A673 (cell line): ENCODE data around the gene STAM.

Experiments
- EZH2 ChIP-seq: fragments of 200-600 bp; sonication (generic); IDR thresholded peaks from 2 replicates; pipeline ENCODE4 v1.6.1; 2017; ENCODE audit warnings: borderline replicate concordance, low read depth, mild to moderate bottlenecking, mixed read lengths, antibody characterized with exemption, low read length; ENCODE audit not compliant: poor library complexity, severe bottlenecking
- TF ChIP-seq, protein P1 (sequence below): fragments of 300-800, 200-600 bp; sonication (generic); conservative IDR thresholded peaks from 2 replicates; pipeline ENCODE4 v1.5.1; 2017; ENCODE audit warnings: low read depth, mild to moderate bottlenecking, antibody characterized with exemption, low read length, moderate library complexity, mixed read lengths

DNA sequence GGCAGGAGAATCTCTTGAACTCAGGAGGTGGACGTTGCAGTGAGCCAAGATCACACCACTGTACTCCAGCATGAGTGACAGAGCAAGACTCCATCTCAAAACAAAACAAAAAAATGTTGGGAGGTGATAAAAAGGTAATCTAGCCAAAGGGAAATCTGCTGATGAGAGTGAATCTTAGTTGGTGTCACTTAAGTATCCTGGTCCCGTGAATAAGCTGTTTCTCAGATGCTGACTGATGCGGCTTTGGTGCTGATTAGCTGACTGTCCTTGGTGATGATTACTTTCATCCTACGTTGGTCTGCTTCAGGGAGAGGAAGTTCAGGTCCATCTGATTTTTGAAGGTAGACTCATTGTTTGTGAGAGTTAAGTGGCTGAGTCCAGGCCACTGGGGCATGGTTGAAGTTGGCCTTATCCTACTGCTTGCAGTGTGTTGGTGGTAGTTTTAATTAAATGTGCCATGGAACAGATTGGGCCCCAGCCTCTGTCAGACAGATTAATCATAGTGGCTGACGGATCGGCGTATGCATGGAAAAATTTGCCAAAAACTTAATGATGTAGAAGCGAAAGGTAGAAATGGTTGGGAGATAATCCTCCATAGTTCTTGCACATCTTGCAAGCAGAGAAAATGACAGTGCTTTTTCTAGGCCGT lies 90.6 kb downstream of the STAM start:
- TF ChIP-seq, protein P1, sequence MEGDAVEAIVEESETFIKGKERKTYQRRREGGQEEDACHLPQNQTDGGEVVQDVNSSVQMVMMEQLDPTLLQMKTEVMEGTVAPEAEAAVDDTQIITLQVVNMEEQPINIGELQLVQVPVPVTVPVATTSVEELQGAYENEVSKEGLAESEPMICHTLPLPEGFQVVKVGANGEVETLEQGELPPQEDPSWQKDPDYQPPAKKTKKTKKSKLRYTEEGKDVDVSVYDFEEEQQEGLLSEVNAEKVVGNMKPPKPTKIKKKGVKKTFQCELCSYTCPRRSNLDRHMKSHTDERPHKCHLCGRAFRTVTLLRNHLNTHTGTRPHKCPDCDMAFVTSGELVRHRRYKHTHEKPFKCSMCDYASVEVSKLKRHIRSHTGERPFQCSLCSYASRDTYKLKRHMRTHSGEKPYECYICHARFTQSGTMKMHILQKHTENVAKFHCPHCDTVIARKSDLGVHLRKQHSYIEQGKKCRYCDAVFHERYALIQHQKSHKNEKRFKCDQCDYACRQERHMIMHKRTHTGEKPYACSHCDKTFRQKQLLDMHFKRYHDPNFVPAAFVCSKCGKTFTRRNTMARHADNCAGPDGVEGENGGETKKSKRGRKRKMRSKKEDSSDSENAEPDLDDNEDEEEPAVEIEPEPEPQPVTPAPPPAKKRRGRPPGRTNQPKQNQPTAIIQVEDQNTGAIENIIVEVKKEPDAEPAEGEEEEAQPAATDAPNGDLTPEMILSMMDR, result no peak
- no peak for TF ChIP-seq EZH2
